NB4 (cell line): Measurements from ENCODE around the gene TRRAP.

Experiments
- DNase-seq: peaks from one replicate; pipeline ENCODE4 v3.0.0; 2010; ENCODE audit warnings: low read depth
- H3K4me3 ChIP-seq: one replicate; pipeline ENCODE4 v1.5.1; 2011; ENCODE audit warnings: mild to moderate bottlenecking, low read depth, low read length, moderate library complexity
- CTCF ChIP-seq: IDR thresholded peaks from one replicate; pipeline ENCODE4 v1.5.1; 2012; ENCODE audit warnings: low read depth, low read length
- MYC ChIP-seq: IDR thresholded peaks from 2 replicates; pipeline ENCODE4 v1.6.1; 2011; ENCODE audit warnings: low read depth, low read length
- POLR2A ChIP-seq: IDR thresholded peaks from 2 replicates; pipeline ENCODE4 v1.6.1; 2011; ENCODE audit warnings: mild to moderate bottlenecking; ENCODE audit not compliant: insufficient read length; ENCODE audit errors: extremely low read depth
- TF ChIP-seq, protein P1 (sequence below): IDR thresholded peaks from 2 replicates; pipeline ENCODE4 v1.6.1; 2011; ENCODE audit warnings: low read depth, low read length

Gene TRRAP

DNA sequence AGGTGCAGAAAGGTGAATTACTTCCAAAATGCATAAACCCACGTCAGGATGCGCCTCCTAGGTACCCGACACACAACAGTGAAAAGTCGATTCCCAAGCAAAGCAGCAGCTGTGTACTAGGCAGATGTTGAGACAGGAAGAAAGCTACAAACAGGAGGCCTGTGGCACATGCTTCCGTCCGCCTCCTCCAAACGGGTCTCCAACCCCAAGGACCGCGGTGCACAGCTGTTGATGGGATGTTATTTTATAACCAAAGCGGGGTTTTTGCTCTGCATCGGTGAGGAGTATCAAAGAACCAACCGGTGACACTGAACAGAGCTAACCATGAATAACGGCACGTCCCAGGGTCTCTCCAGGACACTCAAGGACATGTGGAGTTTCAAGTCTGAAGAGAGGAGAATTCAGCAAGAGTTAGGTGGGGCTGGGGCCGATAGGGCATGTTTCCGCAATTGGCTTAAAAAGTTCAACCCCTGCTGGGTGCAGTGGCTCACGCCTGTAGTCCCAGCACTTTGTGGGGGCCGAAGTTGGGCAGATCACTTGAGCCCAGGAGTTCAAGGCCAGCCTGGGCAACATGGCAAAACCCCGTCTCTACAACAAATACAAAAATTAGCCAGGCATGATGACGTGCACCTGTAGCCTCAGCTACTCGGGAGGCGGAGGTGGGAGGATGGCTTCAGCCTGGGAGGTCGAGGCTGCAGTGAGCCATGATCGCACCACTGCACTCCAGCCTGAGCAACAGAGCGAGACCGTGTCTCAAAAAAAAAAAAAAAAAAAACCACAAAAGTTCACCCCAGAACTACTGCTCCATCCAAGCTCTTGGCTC lies 157.6 kb downstream of the TRRAP start:
- DNase-seq, result no peak
- no peak overlapping the region for H3K4me3 ChIP-seq
- no peak for TF ChIP-seq POLR2A
- TF ChIP-seq CTCF, result no peak
- no peak for TF ChIP-seq MYC
- TF ChIP-seq, protein P1, sequence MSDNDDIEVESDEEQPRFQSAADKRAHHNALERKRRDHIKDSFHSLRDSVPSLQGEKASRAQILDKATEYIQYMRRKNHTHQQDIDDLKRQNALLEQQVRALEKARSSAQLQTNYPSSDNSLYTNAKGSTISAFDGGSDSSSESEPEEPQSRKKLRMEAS, result no peak

DNA sequence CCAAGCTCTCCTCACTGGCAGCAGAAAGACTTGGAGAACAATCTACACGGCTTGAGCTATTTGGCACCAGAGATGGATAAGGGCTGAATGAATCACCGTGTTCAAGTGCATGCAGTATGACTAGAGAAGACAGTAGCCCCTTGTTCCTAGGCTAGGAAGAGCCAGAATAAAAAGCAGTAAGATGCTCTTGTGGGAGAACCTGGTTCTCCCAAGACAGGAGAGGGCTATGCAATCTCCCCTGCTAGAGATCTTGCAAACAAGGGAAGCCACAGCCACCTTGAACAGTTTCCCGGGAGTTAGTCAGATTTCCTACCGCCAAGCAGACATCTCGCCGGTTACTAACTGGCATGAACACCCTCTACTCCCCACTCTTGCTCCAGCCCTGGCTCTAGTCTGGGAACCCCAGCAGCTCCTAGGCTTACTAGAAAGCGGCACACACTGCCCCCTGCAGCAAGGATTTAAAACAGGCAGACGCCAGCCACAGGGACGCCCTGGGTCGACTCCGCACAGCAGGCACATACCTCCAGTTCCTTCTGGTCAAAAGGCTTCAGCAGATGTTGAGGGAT lies 158.3 kb downstream of the TRRAP start:
- TF ChIP-seq POLR2A (no peak), CTCF (peak; percentile 56)
- H3K4me3 ChIP-seq, result no peak overlapping the region
- DNase-seq, result peak; percentile 54

DNA sequence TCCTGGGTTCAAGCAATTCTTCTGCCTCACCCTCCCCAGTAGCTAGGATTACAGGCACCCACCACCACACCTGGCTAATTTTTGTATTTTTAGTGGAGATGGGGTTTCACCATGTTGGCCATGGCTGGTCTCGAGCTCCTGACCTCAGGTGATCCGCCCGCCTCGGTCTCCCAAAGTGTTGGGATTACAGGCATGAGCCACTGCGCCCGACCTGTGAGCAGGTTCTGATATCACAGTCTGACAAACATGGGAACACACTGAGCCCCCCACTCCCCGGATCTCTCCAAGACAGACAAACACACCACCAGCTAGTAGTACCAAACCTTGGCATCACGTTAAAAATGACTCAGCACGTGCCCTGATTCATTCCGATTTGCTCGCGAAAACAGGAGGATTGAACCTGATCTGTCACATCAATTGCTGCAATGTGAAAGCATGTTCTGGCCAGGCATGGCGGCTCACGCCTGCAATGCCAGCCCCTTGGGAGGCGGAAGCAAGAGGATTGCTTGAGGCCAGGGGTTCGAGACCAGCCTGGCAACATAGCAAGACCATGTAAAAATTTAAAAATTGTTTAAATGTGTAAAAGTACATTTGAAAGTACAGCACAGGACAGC lies 159.1 kb downstream of the TRRAP start:
- TF ChIP-seq CTCF, result no peak
- DNase-seq, result no peak
- H3K4me3 ChIP-seq, result no peak overlapping the region

- TF ChIP-seq, protein P1, result no peak
- TF ChIP-seq CTCF, result no peak
- no peak for TF ChIP-seq POLR2A
- no peak for TF ChIP-seq MYC
- no peak for DNase-seq
Observed at GRCh38 chr7:99038086-99038855, 159.9 kb downstream of the TRRAP start.

GRCh38 chr7:99039384-99039891 lies 161.1 kb downstream of the TRRAP start:
- no peak for DNase-seq
- TF ChIP-seq, protein P1, result no peak
- TF ChIP-seq POLR2A (no peak), MYC (no peak), CTCF (no peak)
- H3K4me3 ChIP-seq, result no peak overlapping the region

More at GRCh38 chr7:99038086-99038855, 159.9 kb downstream of the TRRAP start:
- H3K4me3 ChIP-seq, result no peak overlapping the region
